HG02981 (cell line): Measurements from ENCODE around the gene C12orf60.
"Not testable (repeated sequence)": the region's sequence is repeated elsewhere in the genome, so short reads cannot be mapped to it uniquely, and the experiment has no call there.

Source experiments
- ATAC-seq: cut with Tn5 transposase; IDR thresholded peaks from one replicate; pipeline ENCODE4 v1.9.1; 2021; ENCODE audit warnings: mild to moderate bottlenecking, moderate library complexity; ENCODE audit not compliant: unreplicated experiment

C12orf60 gene, protein sequence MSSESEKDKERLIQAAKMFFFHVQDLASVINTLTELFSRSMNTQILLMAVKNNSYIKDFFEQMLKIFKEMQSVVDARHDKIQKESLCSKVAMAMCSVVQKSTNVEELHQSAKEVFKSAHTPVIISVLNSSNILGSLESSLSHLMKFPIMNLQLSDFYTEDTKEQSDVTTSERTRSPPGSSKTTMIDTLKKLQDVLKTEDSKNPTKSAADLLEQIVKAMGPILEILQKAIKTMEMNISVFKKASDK

DNA sequence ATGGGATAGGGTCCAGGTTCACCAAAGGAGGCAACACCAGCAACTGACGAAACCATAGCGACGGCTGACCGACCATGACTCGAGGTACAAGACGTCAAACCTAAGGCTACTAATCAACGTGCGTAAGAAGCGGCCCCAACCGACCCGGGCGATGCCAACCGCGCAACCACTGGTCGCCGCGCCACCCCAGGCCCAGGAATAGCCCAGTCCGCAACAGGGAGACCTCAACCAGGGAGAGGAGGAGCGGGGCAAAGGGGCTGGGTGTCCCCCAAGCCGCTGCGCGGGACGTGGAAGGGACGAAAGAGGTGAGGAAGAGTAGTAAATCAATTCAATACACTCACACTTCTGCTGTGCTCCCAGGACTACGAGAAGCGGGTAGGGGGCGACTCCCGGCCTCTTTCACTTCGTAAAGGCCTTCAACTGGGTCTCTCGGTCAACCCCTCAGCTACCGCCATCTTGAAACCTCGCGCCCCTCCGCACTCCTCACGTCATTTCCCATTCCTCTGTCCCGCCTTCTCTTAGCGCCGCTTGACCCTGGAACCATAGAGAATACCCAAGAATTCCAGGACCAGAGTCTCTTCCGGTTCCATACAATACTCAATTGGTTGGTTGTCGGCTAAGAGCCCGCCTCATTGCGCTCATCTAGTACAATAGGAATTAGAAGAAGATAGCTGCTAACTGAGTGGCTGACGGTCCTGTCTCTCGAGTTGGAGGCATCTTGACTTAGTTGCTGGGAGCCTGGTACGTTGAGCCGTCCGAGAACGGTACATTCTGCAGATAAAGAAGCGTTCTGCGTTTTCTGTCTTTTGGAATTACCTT is at the start of gene C12orf60, which contains the start of gene WBP11:
C12orf60 (plus strand) TSS at position 660 of the 819 bp plus-strand sequence. CDS start 19,266 bp downstream, outside the sequence.
WBP11 (minus strand) TSS at position 468 of the 819 bp plus-strand sequence. CDS start 2,095 bp downstream, outside the sequence.
- peak; percentile 99 for ATAC-seq

DNA sequence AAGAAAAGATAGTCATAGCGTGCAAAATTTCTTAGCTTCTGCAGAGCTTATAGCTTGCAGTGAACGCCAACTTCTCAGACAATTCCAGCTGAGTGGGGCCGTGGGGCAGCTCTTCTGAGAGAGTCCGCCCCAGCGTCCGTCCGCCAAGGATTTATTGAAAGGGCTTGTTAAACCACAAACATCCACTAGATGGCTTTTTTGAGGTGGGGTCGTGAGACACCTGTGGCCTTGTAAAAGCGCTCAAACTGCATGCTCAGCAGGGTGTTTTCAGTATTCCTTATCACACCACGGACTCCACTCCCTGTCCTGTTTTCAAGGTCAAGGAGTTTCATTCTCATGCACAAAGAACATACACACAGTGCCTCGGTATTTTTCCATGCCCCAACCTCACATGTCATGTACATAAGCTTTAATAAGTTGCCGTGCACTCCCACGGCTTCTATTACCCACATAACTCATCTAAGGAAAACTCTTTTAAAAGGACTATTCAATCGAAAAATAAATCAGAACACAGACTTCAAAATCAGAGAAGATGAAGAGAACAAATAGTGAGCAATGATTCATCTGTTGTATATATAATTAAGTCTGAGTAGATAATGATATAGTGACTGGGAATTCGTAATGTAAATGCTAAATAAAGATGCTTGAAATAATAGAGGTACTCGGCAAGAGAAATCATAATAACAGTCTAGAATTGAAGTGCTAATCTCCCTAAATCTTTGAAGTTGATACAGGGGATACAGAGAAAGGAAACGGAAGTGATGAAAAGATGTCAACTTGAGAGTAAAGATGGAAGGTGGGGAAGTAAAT is 46.9 kb upstream of the C12orf60 start:
- ATAC-seq, result no peak

- ATAC-seq, result not testable (repeated sequence)
These were observed 43.7 kb upstream of the C12orf60 start for GRCh38 chr12:14759711-14760280.

- ATAC-seq, result no peak
These were observed 38.1 kb upstream of the C12orf60 start for GRCh38 chr12:14765398-14765797.

DNA sequence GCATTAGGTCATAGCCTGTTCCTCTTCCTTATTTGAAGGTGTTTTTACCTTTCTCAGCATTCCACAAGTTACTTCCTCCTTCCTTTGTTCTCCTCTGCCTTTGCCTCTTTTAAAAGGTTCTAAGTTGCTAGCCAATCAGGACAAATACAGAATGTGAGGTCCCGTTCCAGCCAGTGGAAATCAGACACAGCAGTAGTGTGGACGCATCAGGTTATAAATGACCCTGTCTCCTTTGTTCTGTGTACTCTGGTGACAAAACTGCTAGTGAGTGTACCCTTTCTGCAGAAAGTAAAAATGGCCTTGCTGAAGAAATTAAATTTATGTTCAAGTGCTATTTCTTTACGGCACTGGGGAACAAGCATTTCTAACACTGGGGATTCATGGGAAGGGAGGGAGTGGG is 37.5 kb upstream of the C12orf60 start:
- ATAC-seq, result not testable (repeated sequence)

DNA sequence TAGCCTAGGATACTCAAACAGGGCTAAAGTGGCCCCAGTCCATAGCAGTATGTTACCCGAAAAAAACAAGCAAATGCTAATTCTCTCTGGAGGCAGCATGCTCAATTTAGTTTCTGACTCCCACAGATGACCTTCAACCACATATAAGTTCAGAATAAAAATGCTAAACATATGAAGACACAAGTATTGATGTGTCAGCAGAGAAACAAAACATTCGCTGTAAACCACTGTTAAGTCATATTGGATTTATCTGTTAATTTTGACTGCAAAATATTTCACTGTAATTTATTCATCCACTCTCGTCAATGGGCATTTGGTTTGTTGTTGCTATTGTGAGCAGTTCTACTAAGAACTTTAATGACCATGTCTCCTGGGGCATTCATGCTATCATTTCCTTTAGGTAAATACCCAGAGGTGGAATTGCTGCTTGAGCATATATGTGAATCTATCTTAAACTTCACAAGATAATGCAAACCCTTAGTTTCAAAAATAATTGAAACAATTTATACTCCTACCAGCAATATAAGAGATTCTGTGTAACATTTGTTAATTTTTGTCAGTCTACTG is 36.7 kb upstream of the C12orf60 start:
- ATAC-seq, result no peak

DNA sequence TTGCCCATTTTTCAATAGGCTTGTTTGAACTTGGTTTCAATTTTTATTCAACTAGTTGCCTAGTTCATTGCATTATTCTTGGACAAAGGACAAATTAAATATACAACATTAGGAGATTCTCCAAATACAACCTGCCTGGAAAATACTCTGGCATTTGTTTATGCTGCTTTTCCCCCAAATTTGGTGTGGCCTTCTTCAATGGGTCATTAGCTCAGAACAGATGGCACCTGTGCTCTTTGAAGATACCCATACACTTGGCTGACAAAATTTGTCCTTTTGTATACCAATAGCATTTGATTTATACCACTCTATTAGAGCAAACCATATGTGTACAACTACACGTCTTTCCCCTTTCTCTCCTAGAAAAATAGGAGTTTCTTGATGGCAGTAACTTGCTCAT is 35.9 kb upstream of the C12orf60 start:
- ATAC-seq, result no peak

- no peak for ATAC-seq
These were observed 34.6 kb upstream of the C12orf60 start for GRCh38 chr12:14768823-14769405.

DNA sequence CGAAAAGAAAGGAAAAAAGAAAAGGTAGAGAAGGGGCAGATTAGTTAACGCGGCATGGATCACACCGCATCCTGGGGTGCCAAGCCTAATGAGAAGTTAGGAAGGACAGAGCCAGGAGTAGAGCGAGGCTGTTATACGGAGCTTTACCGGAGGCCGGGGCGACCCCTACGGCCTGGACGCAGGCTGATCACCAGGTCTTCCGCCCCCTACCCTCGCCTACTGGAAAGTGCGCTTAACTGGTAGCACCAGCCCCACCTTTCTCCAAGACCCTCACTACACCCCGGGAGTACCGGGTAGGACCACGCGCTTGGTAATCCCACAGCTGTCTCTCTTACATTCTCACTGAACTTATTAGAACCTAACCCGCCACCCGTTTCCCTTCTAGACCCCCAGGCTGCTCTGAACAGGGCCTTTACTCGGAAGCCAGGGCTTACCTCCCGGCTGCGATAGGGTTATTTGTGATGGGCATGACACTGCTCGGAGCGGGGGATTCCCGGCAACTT is 34.0 kb upstream of the C12orf60 start:
- no peak for ATAC-seq

- ATAC-seq, result peak; percentile 37
These were observed 33.4 kb upstream of the C12orf60 start for GRCh38 chr12:14769969-14770495.

DNA sequence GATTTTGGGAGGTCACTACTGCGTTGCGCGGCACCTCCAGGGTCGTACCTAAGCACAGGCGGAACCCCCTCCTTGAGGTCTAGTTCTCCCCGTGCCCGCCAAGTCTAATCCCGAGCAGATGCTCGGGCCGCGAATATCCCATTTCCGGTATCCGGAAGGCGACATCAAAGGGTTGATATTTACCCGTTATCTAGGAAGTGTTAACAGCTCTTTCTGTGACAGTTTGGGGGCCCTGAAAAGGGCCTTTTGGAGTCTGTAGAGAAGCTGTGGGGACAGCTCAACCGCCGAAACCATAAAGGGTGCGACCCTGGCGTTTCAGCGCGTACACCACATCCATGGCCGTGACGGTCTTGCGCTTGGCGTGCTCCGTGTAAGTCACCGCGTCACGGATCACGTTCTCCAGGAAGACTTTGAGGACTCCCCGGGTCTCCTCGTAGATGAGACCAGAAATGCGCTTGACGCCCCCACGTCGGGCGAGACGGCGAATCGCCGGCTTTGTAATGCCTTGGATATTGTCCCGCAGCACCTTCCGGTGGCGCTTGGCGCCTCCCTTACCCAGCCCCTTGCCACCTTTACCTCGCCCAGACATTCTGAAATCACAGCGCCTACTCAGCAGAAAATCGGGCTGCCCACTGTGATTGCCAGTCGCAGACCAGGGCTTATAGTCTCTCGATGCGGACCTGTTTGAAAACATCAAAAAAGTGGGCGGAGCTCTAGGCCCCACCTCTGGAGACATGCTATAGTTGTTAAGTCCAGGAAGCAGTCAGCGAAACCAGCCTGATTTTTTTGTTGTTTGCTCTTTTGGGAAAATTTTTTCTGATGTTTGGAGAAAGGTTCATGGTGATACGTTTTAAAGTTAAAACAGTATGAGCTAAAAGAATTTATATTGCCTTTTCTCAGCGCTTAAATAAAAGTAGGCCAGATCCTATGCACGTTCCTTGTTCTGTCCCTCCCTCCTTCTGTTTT is 32.7 kb upstream of the C12orf60 start:
- peak; percentile 30 for ATAC-seq

DNA sequence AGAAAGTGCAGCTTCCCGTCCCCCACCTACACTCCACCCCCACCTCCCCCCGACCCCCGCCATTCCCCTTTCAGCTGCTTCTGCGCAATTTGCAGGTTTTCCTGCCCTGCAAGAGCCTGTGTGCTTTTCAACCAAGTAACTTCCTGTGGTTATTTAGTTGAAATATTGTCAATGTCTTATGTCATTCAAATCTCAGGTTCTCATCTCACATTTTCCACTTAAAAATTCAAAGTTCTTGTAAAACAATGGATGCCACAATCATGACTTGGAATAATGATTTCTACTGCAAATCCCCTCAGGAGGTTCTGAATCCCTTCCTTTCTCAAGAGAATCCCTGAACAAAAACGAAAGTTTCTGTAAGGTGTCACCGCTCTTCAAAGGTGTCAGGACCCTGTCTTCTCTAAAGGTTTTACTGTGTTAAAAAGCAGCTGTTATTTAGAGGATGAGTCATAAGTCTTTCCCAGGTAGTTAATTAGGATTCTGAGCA is 31.8 kb upstream of the C12orf60 start:
- no peak for ATAC-seq

DNA sequence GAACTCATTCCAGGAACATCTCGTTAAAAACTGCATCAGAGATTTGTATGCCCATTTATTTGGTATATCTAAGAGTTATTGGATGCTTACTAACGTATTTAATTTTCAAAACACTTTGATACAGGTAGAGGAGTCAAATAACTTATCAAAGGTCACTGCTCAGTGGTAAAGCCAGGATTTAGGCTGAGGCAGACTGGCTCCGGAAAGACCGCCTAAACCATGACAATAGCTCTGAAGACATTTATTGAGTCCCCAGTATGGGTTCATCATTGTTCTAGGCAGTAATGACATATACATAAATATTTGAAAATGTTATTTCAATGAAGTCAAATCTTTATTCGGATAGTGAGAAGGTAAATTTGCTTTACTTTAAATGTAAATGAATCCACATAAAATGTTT is 30.5 kb upstream of the C12orf60 start:
- no peak for ATAC-seq

DNA sequence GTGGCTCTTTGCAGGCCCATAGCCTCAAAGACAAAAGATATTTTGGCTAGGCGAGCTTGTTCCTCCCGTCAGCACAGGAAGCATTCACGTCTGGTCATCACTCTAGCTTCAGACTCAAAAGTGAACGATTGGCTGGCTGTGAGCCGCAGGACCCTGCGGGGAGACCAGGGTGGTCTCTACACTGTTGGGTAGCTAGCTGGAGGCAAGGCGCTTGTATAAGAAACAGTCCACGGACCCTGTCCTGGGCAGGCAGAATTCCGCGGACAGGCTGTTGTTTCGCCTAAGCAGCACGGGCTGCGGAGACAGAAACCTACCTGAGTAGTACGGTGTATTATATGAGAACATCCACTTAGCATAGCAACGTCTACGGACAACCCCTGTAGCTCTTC is 29.8 kb upstream of the C12orf60 start:
- peak; percentile 2 for ATAC-seq

DNA sequence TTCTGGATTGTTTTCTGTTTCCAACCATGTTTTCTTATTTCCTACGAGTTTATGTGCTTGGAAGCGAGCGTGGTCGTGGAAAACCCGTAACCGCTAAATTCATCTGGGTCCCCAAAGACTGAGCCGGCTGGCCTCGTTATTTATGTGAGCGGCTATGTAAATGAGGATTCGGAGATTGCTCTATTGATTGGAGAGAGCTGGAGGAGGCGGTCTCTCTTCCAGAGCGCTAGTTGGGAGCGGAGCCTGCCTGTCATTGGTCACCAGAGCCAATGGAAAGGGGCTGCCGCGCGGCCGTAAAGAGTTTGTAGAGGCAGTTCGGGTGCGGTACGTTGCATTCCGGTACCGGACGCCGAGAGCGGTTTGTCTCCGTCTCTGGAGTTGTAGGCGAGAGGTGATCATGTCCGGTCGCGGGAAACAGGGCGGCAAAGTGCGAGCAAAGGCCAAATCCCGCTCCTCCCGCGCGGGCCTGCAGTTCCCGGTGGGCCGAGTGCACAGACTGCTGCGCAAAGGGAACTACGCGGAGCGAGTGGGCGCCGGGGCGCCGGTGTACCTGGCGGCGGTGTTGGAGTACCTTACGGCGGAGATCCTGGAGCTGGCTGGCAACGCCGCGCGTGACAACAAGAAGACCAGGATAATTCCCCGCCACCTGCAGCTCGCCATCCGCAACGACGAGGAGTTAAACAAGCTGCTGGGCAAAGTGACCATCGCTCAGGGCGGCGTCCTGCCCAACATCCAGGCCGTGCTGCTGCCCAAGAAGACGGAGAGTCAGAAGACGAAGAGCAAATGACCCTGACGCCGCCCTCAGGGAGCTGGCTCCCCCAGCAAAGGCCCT is 29.2 kb upstream of the C12orf60 start:
- peak; percentile 53 for ATAC-seq

DNA sequence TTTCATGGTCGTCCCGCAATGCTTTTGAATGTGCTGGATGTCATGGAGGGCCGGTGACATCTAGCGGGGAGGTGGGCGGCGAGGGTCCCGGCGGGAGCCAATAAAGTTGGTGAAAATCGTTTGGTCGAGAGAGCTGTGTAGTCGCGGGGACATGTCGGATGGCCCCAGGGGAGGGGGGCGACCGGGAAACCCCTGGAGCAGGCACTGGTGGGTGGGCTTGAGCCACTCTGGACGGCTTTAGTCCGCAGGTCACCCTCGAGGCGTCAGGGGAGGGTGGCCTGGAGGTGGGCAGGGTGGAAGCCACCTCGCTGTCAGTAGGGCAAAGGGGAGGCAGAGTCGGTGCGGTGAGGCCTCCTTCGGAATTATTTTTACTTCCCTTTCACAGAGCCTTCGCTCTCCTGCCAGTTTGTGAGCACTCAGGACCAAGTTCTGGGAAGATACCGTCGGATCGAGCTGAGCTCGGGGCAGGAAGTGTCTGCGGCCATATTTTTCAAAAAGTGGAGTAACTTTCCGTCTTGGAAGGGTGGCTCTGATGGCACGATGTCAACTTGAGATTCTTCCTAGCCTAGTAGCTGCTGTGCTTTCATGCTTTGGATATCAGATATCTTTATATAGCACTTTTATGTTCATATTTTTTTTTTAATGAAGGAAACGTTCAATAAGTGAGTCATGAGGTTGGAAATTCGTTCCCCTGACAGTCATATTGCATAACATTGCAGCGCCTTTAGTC is 28.4 kb upstream of the C12orf60 start:
- ATAC-seq, result no peak

DNA sequence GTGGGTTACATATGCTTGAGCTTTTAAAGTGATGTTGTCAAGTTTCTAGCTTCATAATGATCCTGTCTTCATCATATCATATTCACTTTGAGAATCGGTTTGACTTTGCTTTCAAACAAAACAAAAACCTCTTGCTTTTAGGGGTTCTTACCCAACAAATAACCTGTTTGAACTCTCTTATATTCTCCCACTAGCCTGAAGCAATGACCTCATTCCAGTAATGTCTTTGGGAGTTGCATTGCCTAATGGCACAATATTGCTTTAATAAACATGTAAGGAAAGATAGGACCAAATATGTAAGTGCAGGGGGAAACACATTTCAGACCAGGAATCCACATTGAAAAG is 27.9 kb upstream of the C12orf60 start:
- no peak for ATAC-seq
